GM21447 (cell line): ENCODE data around the gene HTATSF1.

Source experiments
- ATAC-seq: cut with Tn5 transposase; IDR thresholded peaks from one replicate; pipeline ENCODE4 v1.9.1; 2021; ENCODE audit not compliant: unreplicated experiment

The HTATSF1 gene, protein sequence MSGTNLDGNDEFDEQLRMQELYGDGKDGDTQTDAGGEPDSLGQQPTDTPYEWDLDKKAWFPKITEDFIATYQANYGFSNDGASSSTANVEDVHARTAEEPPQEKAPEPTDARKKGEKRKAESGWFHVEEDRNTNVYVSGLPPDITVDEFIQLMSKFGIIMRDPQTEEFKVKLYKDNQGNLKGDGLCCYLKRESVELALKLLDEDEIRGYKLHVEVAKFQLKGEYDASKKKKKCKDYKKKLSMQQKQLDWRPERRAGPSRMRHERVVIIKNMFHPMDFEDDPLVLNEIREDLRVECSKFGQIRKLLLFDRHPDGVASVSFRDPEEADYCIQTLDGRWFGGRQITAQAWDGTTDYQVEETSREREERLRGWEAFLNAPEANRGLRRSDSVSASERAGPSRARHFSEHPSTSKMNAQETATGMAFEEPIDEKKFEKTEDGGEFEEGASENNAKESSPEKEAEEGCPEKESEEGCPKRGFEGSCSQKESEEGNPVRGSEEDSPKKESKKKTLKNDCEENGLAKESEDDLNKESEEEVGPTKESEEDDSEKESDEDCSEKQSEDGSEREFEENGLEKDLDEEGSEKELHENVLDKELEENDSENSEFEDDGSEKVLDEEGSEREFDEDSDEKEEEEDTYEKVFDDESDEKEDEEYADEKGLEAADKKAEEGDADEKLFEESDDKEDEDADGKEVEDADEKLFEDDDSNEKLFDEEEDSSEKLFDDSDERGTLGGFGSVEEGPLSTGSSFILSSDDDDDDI

DNA sequence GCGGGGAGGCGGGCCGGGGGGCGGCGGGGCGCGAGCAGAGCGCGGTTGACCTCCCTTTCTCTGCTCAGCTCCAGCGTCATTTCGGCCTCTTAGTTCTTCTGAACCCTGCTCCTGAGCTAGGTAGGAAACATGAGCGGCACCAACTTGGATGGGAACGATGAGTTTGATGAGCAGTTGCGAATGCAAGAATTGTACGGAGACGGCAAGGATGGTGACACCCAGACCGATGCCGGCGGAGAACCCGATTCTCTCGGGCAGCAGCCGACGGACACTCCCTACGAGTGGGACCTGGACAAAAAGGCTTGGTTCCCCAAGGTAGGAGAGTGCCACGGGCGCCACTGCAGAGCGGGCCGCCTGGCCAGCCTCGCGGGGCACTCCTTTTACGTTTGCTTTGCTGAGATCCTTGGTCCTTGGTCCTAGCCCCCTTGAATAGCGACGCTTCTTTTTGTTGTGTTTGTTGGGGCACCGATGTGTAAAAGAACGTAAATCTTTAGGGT lies at the start of gene HTATSF1:
Gene HTATSF1, plus strand, starts transcription at position 37 of the 497 bp plus-strand sequence. Its CDS starts 93 bp downstream, at position 130.
- ATAC-seq = peak; percentile 11

DNA sequence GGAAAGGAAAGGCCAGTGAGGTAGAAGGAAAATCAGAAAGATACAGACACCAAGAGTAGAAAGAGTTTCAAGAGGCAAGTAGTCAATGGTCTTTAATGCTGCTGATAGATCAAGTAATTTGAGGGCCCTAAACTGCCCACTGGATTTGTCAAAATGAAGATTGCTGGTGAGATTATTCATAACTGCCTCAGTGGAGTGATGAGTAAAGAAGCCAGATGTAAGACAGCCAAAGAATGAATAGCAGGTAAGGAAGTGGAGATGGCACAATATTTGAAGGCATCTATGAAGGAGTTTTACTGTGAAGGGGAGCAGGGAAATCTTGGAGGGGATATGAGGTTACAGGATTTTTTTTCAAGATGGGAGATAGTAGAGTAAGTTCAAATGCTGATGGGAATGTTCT lies 49.4 kb upstream of the HTATSF1 start:
- no peak for ATAC-seq

DNA sequence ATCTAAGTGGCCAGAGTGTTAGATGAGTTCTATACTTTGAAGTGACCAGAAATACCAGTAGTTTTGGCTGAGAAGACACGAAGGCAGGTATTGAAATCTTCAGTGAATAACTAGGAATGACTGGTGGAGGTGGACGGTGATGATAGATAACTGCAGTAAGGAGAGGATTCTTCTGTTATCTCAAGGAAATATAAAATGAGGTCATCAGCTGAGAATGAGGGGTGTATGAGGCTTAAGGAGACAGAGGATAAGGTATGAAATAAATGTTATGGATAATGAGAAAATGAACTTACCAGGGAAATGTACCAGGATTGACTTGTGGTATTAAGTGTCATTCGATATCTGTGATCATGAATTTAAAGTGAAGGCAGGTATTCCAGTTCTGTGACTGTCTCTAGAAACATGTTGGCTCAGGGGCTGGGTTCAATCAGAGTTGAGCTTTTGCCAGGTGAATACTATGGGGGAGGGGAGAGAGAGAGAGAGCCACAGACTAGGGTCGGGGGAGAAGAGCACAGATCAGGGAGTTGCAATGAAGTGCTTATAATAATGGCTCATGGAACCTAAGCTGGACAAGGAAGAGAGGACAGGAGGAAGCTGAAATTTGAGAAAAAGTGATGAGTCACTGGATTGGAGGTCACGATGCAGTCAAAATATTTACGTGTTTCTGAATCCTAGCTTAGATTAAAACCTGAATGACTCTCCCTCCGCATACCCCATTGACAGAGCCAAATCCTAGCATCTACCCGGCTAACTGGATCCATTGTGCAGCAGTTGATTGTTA lies 47.2 kb upstream of the HTATSF1 start:
- ATAC-seq = no peak

- no peak for ATAC-seq
These were observed 44.8 kb upstream of the HTATSF1 start for GRCh38 chrX:136452614-136453013.

- ATAC-seq = no peak
These were observed 44.3 kb upstream of the HTATSF1 start for GRCh38 chrX:136453114-136453513.

DNA sequence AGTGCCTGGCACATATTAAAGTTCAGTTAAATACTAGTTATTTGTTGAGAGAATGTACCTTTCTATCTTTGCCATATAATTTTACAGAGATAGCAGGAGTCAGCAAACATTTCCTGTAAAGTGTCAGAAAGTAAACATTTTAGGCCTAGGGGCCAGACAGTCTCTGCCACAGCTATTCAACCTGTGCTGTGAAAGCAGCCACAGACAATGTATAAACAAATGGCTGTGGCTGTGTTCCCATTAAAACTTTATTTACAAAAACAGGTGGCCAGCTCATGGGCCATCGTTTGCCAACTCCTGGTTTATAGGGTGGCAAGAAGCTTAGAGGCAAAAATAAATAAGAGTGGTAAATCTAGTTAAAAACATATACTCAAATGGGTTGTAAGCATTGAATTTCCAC lies 43.6 kb upstream of the HTATSF1 start:
- ATAC-seq = no peak

GRCh38 chrX:136456133-136456532 lies 41.3 kb upstream of the HTATSF1 start:
- no peak for ATAC-seq

- no peak for ATAC-seq
These were observed 40.0 kb upstream of the HTATSF1 start for GRCh38 chrX:136457303-136457917.

- no peak for ATAC-seq
These were observed 32.8 kb upstream of the HTATSF1 start for GRCh38 chrX:136464589-136464988.

DNA sequence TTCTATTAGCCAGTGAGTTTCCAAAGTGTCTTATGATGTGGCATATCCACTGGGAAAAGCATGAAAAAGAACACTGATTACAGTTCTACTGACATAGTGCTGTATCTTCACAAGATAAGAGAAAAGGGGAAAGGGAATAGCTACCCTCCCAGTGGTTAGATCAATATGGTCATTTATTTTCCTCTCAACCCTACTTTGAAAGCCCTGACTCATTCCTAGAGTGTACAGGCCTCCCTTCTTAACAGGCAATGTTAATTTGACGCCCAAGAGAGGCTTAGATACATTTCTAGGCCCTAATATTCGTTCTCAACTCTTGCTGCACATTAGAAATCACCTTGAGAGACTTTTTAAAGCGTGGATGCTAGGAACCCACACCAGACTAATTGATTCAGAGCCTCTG lies 30.1 kb upstream of the HTATSF1 start:
- ATAC-seq = no peak

DNA sequence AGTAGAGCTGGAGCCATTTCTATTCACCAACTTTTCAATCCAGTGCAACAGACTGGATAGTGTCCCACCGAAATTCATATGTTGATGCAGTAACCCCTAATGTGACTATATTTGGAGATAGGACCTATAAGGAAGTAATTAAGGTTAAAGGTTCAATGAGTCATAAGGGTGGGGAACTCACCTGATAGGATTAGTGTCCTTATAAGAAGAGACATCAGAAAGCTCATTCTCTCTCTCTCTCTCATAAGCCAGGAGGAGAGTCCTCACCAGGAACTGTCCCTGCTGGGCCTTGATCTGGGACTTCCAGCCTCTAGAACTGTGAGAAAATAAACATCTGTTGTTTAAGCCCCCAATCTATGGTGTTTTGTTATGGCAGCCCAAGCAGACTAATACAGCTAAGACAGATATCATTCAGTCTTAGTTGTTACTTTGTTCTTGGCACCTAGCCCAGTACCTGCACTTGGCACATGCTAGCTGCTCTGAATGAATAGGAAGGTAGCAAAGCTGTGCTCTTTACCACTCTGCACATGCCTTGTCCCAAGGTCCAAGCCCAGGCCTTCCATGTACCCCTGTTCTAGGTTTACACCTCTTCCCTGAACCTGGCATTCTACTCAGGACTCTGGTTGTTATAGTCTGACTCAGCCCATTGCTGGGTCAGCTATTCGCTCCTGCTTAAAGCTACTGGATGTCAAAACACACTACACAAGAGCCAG lies 28.8 kb upstream of the HTATSF1 start:
- no peak for ATAC-seq

GRCh38 chrX:136473663-136474062 lies 23.7 kb upstream of the HTATSF1 start:
- no peak for ATAC-seq

- no peak for ATAC-seq
These were observed 22.2 kb upstream of the HTATSF1 start for GRCh38 chrX:136475236-136475635.

DNA sequence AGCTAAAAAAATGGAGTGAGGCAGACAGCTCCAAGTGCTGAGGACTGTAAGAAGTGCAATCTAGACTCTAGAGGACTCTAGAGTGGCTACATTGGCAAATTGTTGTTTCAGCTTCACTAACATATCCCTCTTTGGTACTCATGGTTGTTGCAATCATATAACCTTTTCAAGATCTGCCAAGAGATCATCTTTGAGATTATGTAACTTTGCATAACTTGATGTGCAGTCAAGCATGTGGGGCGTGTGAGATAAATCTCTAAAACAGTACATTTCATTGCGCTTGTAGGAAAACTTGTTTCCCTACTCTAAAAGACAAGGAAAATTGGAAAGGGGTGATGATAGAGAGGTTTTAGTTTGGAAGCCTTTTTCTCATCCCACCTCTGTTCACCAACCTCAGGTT lies 20.9 kb upstream of the HTATSF1 start:
- no peak for ATAC-seq

- ATAC-seq = no peak
These were observed 20.4 kb upstream of the HTATSF1 start for GRCh38 chrX:136477026-136477425.

DNA sequence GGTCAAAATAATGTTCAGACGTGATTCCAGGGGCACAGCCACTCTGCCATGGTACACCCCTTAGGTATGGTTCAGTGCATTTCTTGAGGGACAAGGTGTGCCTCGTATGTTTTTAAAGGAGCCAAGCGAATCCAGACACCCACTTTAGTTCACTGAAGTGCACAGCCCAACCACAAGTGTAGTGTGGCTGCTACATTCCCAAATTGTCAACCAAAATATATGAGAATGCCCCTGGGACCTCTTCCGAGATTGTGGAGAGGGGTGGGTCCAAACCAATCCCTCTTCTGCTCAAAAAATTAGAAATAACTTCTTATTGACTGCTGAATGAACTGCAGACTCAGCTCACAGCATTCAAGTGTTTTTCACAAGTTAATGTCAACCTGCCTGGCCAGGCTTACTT lies 17.0 kb upstream of the HTATSF1 start:
- no peak for ATAC-seq

- no peak for ATAC-seq
These were observed 9.7 kb upstream of the HTATSF1 start, which contains the start of gene BRS3 for GRCh38 chrX:136487647-136488046. Gene BRS3 (plus strand): TSS chrX:136487947. CDS start chrX:136488115, 168 bp downstream.

GRCh38 chrX:136488706-136489105 lies 8.7 kb upstream of the HTATSF1 start:
- ATAC-seq = no peak

- no peak for ATAC-seq
These were observed 5.6 kb upstream of the HTATSF1 start for GRCh38 chrX:136491832-136492231.

DNA sequence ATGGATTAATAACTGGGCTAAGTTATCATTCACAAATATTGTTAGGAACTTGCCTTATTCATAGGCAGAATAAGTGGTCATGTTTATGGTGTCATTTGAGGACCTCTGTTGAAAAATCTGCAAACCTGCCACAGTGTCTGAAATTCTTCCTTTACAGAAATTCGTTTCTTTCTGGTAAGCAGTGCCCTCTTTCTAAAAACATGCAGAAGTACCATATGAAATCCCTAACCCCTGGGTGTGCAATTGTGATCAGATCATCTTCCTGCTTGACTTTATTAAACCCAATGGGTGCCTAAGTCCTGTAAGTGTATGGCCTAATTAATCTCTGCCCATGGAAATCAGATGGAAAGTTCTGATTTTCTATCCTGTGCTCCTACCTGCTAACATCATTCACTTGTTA lies 4.4 kb upstream of the HTATSF1 start:
- ATAC-seq = no peak
